AG04449 (cell line): ENCODE data around the gene SYMPK.

ENCODE experiments used
- CTCF ChIA-PET: fragments of 350-600 bp; formaldehyde crosslinking; extraction: SDS; loops from one replicate; lab custom pipeline; 2021; ENCODE audit warnings: antibody characterized with exemption; lab: Yijun Ruan, JAX
- POLR2A ChIA-PET: fragments of 400-600, 350-600 bp; formaldehyde crosslinking; extraction: SDS; loops from one replicate; lab custom pipeline; 2020; ENCODE audit warnings: antibody characterized with exemption, inconsistent platforms; lab: Yijun Ruan, JAX
- DNase-seq: peaks from one replicate; pipeline ENCODE4 v3.0.0-alpha.2; 2010; ENCODE audit warnings: low read depth, low spot score
- H3K4me3 ChIP-seq: 2 replicates; pipeline ENCODE4 v1.5.1; 2011; ENCODE audit warnings: low read depth, mild to moderate bottlenecking, control low read depth, low read length
- TF ChIP-seq, protein P1 (sequence below): IDR thresholded peaks from one replicate; pipeline ENCODE4 v1.5.1; 2011; ENCODE audit warnings: mild to moderate bottlenecking, moderate library complexity, low read length, control low read depth, inconsistent platforms; ENCODE audit not compliant: insufficient read depth; ENCODE audit errors: missing control alignments

SYMPK gene

DNA sequence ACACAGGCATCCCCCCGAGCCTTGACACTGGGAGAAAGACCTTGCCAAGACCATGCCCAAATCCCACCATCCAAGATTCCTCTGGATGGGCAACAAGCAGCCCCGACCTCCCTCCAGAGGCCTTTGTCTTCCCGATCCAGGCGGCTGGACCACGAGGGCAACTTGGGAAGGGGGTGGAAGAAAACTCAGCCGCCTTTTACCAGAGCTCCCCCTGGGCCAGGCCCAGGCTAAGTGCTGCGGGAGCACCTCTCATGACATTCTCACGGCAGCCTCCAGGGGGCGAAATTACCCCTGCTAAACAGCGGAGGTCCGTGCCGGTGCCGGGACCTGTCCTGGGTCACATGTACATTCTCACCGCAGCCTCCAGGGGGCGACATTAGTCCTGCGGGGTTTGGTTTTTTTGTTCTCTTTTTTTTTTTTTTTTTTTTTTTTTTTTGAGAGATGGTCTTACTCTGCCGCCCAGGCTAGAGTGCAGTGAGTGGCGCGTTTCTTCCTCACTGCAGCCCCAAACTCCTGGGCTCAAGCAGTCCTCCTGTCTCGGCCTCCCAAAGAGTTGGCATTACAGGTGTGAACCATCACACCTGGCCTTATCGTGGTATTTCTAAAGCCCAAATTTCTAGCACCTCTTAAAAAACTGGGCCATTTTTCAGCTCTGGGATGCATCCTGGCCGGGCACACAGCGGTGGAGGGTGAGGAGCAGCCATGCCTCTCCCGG, 45.8 kb downstream of the SYMPK start:
- ChIA-PET CTCF (interaction anchor here (0.5 to 10.8 kb wide), 41 partner anchors 13 to 262 kb away, joined by 3 to 231 read pairs (median 4); partner anchors contain the start of genes DMWD, FOXA3, IRF2BP1 and SIX5), POLR2A (interaction anchor here (0.6 to 1.0 kb wide), 2 partner anchors 48 to 54 kb away, joined by 3 to 5 read pairs; partner anchors contain the start of gene SIX5)
- no peak overlapping the region for H3K4me3 ChIP-seq
- peak; percentile 38 for DNase-seq
- TF ChIP-seq, protein P1, sequence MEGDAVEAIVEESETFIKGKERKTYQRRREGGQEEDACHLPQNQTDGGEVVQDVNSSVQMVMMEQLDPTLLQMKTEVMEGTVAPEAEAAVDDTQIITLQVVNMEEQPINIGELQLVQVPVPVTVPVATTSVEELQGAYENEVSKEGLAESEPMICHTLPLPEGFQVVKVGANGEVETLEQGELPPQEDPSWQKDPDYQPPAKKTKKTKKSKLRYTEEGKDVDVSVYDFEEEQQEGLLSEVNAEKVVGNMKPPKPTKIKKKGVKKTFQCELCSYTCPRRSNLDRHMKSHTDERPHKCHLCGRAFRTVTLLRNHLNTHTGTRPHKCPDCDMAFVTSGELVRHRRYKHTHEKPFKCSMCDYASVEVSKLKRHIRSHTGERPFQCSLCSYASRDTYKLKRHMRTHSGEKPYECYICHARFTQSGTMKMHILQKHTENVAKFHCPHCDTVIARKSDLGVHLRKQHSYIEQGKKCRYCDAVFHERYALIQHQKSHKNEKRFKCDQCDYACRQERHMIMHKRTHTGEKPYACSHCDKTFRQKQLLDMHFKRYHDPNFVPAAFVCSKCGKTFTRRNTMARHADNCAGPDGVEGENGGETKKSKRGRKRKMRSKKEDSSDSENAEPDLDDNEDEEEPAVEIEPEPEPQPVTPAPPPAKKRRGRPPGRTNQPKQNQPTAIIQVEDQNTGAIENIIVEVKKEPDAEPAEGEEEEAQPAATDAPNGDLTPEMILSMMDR: peak; percentile 88

DNA sequence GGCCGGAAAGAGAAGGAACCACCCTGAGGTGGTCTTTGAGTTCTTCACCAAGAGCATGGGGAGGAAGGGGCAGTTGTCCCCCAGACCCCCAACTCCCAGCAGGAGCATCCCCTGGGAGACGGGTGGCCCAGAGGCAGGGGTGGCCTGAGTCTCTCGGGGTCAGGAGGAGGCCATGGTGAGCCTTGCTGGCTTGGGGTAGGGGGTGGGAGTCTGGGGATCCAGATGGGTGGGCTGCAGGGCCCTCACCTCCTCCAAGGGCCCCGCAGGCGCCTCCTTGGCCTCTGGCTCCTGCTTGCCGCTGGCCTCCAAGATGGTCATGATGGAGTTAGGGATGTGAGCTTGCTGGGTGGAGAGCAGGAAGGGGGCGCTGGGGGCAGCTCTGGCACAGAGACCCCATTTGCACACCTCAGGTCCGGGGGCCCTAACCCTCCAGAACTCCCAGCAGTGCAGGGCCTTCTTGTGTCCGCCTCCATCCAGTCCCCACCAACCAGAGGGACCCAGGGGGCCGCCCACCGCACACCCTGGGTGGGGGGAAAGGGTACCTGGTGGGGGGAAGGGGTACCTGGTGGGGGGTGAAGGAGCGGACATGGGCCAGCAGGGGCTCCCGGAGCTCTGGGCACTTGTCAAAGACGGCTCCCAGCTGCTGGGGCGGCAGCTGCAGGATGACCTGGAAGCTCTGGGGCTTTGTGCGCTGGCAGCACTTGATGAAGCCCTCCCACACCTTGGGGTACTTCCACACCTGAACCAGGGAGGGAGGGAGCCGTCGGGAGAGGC, 46.5 kb downstream of the SYMPK start:
- TF ChIP-seq, protein P1: no peak
- CTCF ChIA-PET: interaction anchor here (0.5 to 10.8 kb wide), 40 partner anchors 12 to 263 kb away, joined by 3 to 231 read pairs (median 4); partner anchors contain the start of genes DMWD, FOXA3, IRF2BP1 and SIX5
- POLR2A ChIA-PET: interaction anchor here (0.6 to 1.0 kb wide), 2 partner anchors 47 to 54 kb away, joined by 3 to 5 read pairs; partner anchors contain the start of gene SIX5
- DNase-seq: no peak
- H3K4me3 ChIP-seq: no peak overlapping the region

DNA sequence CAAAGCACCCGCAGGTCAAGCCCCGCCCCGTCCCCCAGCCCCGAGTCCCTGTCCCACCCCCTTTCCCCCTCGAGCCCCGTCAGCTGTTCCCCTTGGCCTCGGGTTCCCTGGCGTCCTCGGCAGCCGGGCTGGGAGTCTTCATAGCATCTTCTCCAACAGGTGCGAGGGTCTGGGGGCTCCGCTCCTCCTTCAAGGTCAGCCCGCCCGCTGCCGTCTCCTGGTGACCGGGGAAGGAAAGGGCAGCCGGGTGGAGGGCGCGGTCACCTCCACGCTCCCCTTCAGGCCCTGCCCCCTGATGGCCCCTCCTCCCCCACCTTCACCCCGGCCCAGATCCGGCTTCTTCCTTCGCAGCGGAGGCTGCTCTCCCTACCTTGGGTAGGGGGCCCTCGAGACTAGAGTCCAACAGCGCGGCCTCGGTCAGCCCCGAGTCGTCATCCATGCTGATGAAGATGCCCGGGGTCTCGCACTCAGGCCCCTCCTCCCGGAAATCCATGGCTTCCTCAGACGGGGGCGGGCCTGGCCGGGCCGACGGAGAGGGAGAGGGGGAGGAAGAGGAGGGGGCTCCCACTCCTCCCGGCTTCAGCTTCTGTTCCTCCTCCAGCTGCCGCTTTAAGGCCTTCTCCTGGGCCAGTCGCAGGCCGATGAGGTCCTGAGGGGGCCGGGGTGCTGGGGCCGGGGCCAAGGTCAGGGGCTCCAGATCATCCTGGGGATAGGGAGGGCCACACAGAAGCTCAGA, 47.3 kb downstream of the SYMPK start:
- ChIA-PET POLR2A (no interaction called here), CTCF (interaction anchor here (1.2 to 10.8 kb wide), 9 partner anchors 11 to 68 kb away, joined by 5 to 231 read pairs (median 46); partner anchors contain the start of genes DMWD, IRF2BP1 and SIX5)
- H3K4me3 ChIP-seq: no peak overlapping the region
- no peak for DNase-seq
- TF ChIP-seq, protein P1: no peak

DNA sequence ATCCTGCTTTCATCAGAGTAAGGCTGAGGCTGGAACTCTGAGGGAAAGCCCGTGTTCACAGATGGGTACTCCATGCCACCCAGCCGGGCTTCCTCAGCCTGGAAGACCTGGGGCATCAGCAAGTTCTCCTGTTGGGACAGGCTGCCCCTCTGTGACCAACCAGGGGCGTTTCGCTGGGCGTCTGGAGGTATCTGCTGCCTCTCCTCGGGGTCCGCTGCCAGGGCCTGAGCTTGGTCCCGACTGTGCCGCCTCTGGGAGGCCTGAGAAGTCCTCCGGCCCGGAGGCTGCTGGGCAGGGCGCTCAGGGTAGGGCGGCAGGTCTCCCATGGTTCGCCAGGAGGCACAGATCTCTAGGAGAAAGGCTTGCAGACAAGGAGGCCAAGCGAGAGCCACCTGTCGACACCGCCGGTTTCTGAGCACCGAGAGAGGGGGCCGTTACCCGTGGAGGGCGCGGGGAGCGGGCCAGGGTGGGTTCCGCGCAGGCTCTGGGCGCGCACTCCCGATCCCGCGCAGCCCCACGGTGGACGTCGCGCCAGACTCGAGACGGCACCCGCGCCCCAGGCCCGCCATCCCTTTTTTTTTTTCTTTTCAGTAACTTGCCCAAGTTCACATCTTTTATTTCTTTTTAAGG, 48.0 kb downstream of the SYMPK start, which contains the start of gene RSPH6A:
RSPH6A (minus strand) TSS at position 458 of the 630 bp plus-strand sequence; CDS start at position 326, 132 bp downstream.
- DNase-seq: no peak
- H3K4me3 ChIP-seq: no peak within 1 kb of the TSS
- CTCF ChIA-PET: interaction anchor here (1.3 to 10.8 kb wide), 5 partner anchors 16 to 263 kb away, joined by 3 to 231 read pairs (median 27); partner anchors contain the start of gene IRF2BP1
- POLR2A ChIA-PET: no interaction called here
- TF ChIP-seq, protein P1: no peak

DNA sequence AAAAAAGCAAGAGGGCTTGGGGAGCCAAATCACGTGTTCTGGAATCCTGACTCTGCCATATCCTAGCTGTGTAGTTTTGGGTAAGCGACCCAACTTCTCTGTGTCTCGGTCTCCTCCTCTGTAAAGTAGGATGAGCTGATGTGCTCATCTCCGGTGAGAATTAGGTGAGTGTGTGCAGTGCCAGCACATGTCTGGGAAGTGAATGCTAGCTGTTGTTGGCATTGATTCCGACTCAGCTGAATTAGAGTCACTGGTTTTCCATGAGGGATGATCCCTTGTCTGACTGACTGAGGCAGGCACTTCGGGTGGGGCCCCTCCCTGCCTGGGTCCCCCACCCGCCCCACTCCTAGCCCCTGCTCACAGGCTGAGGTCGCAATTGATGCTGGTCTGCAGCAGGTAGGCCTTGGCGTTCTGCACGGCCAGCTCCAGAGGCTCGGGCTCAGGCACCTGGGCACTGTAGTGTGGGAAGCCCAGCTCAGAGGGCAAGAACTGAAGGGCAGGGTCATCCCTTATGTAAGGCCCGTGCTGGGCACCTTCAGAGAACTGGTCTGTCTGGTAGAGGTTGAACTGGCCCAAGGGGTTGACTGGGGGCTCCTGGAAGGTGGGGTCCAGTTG, 48.7 kb downstream of the SYMPK start:
- ChIA-PET POLR2A (interaction anchor here (1.5 kb wide), 1 partner anchor 44 kb away, joined by 6 read pairs; the partner anchor contains the start of gene SIX5), CTCF (interaction anchor here (1.3 to 10.8 kb wide), 5 partner anchors 15 to 264 kb away, joined by 3 to 231 read pairs (median 27); partner anchors contain the start of gene IRF2BP1)
- H3K4me3 ChIP-seq: no peak overlapping the region
- TF ChIP-seq, protein P1: no peak
- no peak for DNase-seq
